NCI-H2107 treated with DMSO at 0.1 percent for 48 hours (cell line): ENCODE data around the gene KIAA1549.
"Not testable (repeated sequence)": the region's sequence is repeated elsewhere in the genome, so short reads cannot be mapped to it uniquely, and the experiment has no call there.

Experiments
- DNase-seq: peaks from one replicate; lab custom pipeline; 2025; ENCODE audit not compliant: unreplicated experiment; lab: John Stamatoyannopoulos, UW

Gene KIAA1549

GRCh38 chr7:138981332-138982203 is at the start of gene KIAA1549:
Gene KIAA1549, minus strand, starts transcription at chr7:138981389. Its CDS starts 120 bp downstream, at chr7:138981269.
- peak; percentile 35 for DNase-seq

GRCh38 chr7:139029353-139029752 is 48.2 kb upstream of the KIAA1549 start:
- DNase-seq, result no peak

- DNase-seq, result no peak
These were observed 45.4 kb upstream of the KIAA1549 start for GRCh38 chr7:139026551-139026950.

- not testable (repeated sequence) for DNase-seq
These were observed 44.7 kb upstream of the KIAA1549 start for GRCh38 chr7:139025861-139026260.

GRCh38 chr7:139023076-139023475 is 41.9 kb upstream of the KIAA1549 start:
- DNase-seq, result no peak

GRCh38 chr7:139022286-139022685 is 41.1 kb upstream of the KIAA1549 start:
- no peak for DNase-seq

- no peak for DNase-seq
These were observed 37.7 kb upstream of the KIAA1549 start for GRCh38 chr7:139018910-139019309.

GRCh38 chr7:139016931-139017511 is 35.8 kb upstream of the KIAA1549 start:
- peak; percentile 64 for DNase-seq

- DNase-seq, result no peak
These were observed 30.2 kb upstream of the KIAA1549 start for GRCh38 chr7:139011373-139011772.

- no peak for DNase-seq
These were observed 23.3 kb upstream of the KIAA1549 start for GRCh38 chr7:139004321-139005090.

GRCh38 chr7:138999414-138999813 is 18.2 kb upstream of the KIAA1549 start:
- no peak for DNase-seq

GRCh38 chr7:138992052-138992531 is 10.9 kb upstream of the KIAA1549 start:
- DNase-seq, result no peak

- no peak for DNase-seq
These were observed 6.5 kb upstream of the KIAA1549 start for GRCh38 chr7:138987686-138988085.

GRCh38 chr7:138982204-138982623 is 1.0 kb upstream of the KIAA1549 start:
- no peak for DNase-seq

GRCh38 chr7:138980563-138981291 is 462 bp downstream of the KIAA1549 start:
- peak; percentile 50 for DNase-seq

GRCh38 chr7:138979988-138980562 is 1.1 kb downstream of the KIAA1549 start:
- DNase-seq, result no peak

- DNase-seq, result no peak
These were observed 1.8 kb downstream of the KIAA1549 start for GRCh38 chr7:138979226-138979979.

- peak; percentile 21 for DNase-seq
These were observed 2.5 kb downstream of the KIAA1549 start for GRCh38 chr7:138978541-138979184.

- DNase-seq, result not testable (repeated sequence)
These were observed 5.0 kb downstream of the KIAA1549 start for GRCh38 chr7:138976161-138976560.
